ENCODE measurements around the gene DISP3.

DNA sequence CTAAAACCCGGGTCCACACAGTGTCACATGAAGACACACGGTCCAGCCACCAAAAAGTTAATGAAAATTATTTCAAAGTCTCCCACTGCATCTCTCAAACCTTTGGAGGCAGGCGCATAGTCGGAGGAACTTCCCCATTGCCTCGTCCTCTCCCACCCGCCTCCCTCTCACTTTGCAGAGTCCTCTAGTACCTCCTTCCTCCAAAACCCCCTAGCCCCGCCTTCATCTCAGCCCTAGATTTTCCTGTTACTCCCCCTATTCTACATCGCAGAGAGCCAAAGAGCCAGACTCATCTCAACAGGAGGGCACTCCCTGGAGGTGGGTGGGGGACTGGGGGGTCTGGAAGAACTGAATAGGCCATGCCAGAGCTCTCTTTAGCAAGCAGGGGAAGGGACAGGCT lies 79.3 kb downstream of the DISP3 start:
- TF ChIP-seq, protein P1, sequence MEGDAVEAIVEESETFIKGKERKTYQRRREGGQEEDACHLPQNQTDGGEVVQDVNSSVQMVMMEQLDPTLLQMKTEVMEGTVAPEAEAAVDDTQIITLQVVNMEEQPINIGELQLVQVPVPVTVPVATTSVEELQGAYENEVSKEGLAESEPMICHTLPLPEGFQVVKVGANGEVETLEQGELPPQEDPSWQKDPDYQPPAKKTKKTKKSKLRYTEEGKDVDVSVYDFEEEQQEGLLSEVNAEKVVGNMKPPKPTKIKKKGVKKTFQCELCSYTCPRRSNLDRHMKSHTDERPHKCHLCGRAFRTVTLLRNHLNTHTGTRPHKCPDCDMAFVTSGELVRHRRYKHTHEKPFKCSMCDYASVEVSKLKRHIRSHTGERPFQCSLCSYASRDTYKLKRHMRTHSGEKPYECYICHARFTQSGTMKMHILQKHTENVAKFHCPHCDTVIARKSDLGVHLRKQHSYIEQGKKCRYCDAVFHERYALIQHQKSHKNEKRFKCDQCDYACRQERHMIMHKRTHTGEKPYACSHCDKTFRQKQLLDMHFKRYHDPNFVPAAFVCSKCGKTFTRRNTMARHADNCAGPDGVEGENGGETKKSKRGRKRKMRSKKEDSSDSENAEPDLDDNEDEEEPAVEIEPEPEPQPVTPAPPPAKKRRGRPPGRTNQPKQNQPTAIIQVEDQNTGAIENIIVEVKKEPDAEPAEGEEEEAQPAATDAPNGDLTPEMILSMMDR (IDR thresholded peaks at IDR 0.05) = no peak
- TF ChIP-seq ZFX (IDR thresholded peaks at IDR 0.05; ENCODE audit: borderline replicate concordance) = no peak

Measured in 22Rv1 (cell line).